GM21447 (cell line): ENCODE data around the gene CHRDL2.

Source experiments
- ATAC-seq: cut with Tn5 transposase; IDR thresholded peaks from one replicate; pipeline ENCODE4 v1.9.1; 2021; ENCODE audit not compliant: unreplicated experiment

CHRDL2 gene

GRCh38 chr11:74689666-74690065 lies 41.6 kb downstream of the CHRDL2 start:
- no peak for ATAC-seq

DNA sequence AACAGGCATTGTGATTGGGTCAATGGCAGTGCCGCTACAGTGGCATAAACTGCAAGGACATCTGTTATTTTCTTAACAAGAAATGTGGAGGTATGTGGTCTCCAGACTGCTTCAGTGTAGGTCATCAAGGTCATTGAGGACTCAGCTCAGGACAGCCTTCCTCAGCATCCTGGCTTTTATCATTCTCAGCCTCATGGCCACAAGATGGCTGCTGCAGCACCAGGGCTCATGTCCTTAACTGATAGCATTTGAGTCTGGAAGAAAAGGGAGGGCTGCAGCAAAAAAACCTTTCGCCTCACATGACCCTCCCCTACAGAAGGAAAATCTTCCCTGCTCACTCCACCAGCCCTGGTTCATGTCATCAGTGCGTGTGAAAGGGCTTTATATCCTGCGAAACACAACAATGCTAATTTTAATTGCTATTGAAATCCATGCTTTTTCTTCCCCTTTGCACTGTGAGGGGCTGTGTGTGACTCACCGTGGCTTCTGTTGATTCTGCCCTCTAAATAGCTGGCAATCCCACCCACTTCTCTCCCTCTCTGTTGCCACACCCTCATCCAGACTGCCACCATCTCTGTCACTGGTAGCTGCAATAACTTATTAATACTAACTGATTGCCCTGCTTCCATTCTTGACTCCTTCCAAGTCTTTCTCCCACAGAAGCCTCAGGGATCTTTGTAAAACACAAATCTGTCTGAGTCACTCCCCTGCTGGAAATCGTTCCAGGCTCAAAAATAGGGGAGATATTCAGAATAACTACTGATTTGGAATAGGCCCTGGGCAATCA lies 43.8 kb downstream of the CHRDL2 start:
- no peak for ATAC-seq

- ATAC-seq, result no peak
These were observed 44.4 kb downstream of the CHRDL2 start for GRCh38 chr11:74686792-74687191.

GRCh38 chr11:74685905-74686304 lies 45.3 kb downstream of the CHRDL2 start:
- ATAC-seq, result no peak

- no peak for ATAC-seq
These were observed 45.9 kb downstream of the CHRDL2 start for GRCh38 chr11:74685338-74685737.

GRCh38 chr11:74684661-74685060 lies 46.6 kb downstream of the CHRDL2 start:
- ATAC-seq, result no peak

- no peak for ATAC-seq
These were observed 47.2 kb downstream of the CHRDL2 start for GRCh38 chr11:74683941-74684481.

GRCh38 chr11:74683279-74683871 lies 47.9 kb downstream of the CHRDL2 start:
- ATAC-seq, result no peak

GRCh38 chr11:74682731-74683278 lies 48.4 kb downstream of the CHRDL2 start:
- no peak for ATAC-seq

DNA sequence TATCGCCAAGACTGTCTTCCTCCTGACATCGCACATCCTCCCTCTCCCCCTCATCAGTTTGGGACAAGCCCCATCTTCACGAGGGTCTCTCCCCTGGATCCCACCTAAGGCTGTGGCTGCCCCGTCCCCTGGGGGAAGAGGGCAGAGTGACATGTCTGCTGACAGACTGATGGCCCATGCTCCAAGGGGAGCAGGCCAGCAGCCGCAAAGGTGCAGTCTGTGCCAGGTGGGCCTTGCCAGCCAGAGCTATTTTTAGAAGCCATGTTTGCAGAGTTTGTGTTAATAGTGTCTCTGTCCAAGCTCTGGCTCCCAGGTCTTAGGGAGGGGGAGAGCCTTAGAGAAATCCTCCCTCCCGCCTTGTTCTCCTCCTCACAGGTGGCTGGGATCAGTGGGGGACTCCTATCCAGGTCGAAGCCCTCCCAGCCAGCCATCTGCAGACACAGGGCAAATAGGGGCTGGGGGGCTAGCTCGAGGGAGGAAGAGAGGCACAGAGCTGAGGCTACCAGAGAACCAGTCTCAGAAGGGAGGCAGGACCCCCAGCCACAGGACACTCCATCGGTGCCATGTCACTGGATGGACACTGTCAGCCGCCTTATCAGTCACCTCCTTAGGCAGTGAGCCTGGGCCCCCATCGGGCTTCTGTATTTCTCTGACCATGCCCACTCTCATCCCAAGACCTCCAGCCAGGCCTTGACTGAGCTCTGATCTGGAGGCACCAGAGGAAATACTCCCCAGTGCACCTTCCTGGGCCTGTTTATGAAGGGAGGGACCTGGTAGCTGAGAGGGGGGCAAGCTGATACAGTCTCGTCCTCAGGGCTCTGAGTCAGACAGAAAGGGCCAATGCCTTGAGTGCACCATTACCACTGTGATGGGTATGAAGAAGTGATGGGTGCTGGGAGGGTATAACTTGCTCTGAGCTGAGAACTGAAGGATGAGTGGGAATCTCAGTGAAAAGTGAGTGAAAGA lies 49.3 kb downstream of the CHRDL2 start:
- ATAC-seq, result no peak

DNA sequence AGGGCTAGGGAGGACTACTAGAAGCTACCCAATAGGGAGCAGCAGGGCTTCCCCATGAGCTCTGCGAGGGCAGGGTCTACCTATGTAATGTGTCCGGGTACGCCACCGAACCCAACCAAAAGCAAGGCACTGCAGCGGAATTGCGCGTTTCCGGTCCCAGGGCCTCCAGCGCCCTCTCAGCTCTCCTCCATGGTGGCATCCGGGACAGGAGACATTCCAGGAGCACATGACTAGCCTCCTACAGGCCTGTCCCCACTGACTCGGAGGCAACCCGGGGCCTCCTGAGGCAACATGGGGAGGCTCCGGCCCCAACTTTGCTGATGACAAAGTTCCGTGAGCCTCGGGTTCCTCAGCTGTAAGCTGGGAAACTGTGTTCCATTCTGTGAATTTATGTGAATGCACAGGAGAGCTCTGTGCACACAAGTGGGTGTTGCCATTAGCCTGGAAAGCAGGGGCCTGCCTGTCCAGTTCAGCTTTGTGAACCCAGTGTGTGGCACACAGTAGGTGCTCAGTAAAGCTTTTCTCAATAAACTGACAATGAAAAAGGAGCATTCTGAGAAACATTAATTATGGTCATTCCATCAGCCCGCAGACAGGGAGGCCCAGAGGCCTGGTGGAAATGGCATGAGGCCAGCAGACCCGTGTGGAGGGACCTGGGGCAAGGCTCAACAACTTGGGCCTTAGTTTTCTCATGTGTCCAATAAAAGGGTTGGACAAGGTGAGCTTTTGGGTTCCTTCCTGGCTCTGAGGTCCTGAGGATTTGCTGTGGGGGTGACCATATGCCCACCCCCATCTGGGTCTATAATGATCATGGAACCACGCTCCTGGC lies 50.3 kb downstream of the CHRDL2 start:
- ATAC-seq, result no peak

- ATAC-seq, result no peak
These were observed 51.1 kb downstream of the CHRDL2 start for GRCh38 chr11:74680035-74680671.

- no peak for ATAC-seq
These were observed 51.7 kb downstream of the CHRDL2 start for GRCh38 chr11:74679513-74679865.

- no peak for ATAC-seq
These were observed 52.4 kb downstream of the CHRDL2 start for GRCh38 chr11:74678591-74679512.

DNA sequence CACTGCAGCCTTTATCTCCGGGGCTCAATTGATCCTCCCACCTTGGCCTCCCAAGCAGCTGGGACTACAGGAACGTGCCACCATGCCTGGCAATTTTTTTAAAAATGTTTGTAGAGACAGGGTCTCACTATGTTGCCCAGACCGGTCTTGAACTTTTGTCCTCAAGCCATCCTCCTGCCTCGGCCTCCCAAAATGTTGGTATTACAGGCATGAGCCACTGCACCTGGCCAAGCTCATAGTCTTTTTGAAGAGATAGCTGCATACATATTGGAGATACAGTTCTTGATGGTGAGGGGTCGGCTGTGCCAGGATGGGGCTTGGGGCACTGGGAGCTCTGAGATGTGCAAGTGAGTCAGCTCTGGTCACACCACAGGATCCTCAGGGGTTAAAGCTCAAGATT lies 53.2 kb downstream of the CHRDL2 start:
- ATAC-seq, result no peak

DNA sequence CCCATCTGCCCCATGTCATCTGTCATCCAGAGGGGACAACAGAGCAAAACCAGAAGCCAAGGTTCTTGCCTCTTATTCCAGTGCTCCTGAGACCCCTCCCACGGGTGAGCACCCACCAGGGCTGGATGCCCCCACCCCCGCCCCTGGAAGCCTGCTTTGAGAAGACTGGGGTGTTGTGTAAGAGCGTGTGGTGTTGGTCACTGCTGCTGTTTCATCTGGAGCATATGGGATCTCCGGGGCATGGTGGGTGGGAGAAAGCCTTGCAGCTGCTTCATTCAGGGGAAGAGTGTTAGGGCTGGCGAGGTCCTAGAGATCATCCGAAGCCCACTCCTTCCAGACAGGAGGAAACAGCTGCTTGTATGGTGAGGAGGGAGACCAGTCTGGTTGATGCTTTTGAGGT lies 54.1 kb downstream of the CHRDL2 start:
- ATAC-seq, result no peak

DNA sequence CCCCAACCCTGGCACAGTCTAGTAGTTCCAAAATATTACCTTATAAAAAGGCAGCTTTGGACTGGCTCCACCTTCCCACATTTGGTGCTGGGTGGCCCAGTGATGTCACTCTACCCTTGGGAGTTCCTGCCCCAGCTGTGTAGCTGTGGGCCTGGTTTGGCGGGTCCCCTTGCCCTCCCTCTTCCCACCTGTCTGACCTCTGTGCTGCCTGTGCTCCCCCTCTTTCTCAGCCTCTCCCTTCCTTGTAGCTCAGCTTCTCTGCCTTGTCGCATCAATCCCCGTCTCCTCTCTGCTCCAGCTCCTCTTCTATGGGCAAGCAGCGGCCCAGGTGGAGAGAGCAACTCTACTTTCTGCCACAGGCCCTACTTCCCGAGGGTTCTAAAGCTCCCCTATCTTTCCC lies 54.6 kb downstream of the CHRDL2 start:
- no peak for ATAC-seq

DNA sequence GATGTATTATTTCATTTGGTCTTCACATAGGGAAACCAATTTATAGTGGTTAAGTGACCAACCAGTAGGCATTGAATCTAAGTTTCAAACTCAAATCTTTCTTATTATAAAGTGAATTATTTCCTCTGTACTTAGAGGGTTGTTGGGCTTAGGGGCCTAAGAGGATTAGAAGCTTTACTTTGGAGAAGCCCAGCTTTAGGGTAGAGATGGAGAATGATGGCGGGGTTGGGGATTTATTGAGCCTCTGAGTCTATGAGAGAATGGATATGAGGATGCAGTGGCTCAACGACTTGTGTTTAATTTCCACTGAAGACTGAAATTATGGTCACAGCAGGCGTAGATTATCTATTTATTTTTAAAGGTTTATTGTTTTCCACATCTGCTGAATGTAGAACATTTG lies 55.5 kb downstream of the CHRDL2 start:
- ATAC-seq, result no peak
